Medulla oblongata (tissue), 1 donor: Measurements from ENCODE around the gene SMG7.

Experiments
- DNase-seq: peaks from one replicate; pipeline ENCODE4 v3.0.0-alpha.2; 2015; ENCODE audit errors: extremely low spot score

SMG7 gene

DNA sequence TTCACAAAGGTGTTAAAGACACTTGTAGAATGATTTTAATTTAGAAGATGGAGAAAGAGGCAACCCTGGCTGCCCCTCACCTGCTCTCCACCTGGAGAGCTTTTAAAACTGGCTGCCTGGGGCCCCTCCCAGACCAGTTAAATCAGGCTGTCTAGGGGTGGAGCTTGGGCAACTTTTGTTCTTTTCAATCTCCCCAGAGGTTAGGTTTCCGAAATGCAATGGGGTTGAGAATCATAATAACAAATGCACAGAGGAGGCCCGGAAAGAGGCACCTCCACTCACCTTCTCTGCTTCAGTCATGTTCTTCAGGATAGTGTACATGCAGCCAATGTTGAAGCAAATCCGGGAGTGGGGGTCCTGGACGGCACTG lies 117.6 kb downstream of the SMG7 start:
- no peak for DNase-seq

DNA sequence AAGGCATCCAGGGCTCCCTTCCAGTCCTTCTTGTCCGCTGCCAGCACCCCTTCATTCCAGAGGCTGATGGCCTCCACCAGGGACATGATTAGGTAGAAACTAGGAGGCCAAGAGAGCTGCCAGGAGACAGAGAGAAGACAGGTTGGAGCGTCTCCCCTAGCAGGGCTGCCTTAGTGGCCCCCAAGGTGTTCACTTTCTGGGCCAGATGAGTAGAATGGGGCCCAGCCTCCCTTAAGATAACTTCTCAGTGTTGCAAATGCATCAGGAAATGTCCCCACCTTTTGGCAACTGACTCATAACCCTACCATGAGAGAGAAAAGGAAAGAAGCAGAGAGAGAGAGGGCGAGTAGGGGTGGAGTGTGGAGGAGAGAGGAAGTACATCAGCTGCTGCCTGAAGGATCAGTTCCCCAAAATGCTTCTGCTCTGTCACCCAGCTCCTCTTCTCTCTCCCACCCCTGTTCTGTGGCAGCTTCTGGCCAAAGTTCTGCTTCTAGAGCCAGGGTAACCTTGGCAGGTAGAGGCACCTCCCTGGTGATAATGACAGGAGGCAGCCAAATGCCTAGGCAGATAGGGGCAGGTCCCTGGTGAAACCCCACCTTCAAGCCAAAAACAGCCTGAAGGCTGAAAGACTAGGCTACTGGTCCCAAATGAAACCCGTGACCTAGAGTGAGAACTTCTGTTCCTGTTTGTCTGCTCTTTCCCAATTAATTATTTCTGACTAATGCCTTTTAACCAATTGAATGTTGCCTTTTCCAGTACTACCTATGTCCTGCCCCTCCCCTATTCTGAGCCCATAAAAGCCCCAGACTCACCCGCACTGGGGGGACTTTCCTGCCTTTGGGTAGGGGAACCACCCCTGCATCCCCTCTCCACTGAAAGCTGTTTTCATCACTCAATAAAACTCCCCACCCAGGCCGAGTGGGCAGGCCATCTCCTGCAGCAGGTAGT lies 118.2 kb downstream of the SMG7 start, which contains the start of gene NCF2:
Gene NCF2, minus strand, starts transcription at position 216 of the 948 bp plus-strand sequence. Its CDS starts 130 bp downstream, at position 86.
- peak; percentile 87 for DNase-seq

DNA sequence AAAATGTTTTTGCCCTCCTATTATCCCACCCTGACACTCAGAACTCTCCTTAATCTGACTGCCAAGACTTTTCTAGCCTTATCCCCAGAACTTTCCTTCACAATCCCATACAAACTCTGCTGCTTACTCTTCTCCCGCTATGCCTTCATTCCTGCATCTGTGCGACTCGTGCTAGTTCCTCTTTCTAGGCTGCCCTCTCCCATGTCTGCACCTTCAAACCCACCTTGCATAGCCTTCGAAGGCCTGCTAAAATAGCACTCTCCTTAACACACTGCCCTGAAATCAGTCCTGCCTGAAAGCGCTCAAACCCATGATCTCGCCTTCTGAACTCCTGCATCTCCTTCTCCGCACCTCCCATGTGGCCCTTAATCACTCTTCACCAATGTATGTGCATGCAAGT lies 120.4 kb downstream of the SMG7 start:
- DNase-seq, result no peak

DNA sequence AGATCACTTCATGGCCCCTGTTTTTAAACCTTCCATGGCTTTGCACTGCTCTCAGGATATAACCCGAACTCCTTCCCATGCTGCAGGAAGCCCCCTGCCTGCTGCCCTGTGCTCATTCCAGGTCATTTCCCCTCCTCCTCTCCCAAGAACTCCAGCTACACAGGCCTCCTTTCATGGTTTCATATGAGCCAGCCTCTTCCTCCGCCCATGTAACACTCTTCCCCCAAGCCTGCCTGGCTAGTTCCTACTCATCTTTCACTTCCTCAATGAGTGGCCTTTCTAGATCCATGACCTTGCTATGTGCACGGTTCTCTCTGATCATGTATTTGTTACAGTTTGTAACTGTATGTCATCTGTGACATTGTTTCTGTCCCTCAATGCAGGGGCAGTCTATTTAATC lies 121.1 kb downstream of the SMG7 start:
- DNase-seq, result peak; percentile 73

DNA sequence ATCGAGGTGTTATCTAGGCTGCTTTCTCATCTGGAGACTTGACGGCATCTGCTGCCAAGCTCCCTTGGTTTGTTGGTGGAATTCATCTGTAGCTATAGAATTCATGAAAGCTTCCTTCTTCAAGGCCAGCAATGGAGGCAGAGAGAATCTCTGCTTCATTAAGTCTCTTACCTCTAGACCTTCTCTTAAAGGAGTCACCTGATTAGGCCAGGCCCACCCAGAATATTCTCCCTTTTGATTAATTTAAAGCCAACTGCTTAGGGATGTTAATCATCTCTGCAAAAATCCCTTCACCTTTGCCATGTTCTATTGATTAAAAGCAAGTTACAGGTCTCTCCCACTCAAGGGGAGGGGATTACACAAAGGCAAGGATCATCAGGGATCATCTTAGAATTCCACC lies 123.2 kb downstream of the SMG7 start:
- DNase-seq, result no peak

DNA sequence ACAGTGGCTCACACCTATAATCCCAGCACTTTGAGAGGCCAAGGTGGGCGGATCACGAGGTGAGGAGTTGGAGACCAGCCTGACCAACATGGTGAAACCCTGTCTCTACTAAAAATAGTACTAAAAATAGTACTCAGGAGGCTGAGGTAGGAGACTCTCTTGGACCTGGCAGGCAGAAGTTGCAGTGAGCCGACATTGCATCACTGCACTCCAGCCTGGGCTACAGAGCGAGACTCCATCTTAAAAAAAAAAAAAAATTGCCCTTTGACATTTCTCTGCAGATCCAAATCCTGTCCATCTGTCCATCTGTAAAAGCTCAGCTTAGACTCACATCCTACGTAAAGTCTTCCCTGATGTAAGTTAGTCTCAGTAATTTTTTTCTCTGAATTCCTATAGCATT lies 124.2 kb downstream of the SMG7 start:
- no peak for DNase-seq

DNA sequence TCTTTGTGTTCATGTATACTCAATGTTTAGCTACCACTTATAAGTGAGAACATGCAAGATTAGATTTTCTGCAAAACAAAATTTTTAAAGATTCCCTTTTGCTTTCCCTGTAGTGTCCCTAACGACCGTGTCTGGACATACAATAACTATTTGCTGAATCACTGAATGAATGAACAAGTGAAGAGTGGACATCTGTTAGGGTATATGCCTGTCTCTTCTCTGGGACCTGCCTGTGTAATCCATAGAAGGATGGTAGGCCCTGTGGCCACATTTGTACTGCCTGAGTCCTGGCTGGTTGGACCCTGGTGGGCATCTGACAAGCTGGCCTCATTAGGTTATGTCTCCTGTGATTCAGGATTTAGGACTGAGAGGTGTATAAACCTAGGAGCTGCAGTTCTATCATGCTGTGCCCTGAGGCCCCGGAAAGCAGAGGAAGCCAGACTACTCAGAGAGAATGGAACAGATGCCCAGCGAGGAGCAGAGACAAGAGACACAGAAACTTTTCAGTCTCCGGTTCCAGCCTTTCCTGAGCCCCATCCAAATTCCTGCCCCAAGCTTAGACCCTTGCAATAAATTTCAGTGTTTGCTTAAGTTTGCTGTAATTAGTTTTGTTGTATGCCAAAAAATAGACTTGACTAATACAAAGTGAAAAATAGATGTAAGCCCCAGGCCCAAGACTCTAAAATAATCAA lies 125.5 kb downstream of the SMG7 start:
- DNase-seq, result peak; percentile 37

DNA sequence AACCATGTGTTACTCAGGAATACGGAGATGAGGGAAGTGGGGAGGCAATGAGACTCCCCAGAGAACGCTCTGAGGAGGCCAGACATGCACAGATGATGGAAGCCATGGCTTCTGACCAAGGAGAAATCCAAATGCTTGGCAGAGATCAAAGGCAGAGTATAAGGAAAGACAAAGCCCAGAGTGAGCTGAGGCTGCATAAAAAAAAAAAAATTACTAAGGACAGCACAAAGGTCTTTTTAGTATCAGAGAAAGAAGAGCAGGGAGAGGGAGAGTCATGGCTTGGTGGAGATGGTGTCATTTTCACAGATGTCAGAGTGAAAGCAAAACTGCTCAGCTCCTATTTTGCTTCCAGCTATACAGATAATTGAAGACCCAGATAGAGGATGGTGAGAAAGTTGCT lies 126.1 kb downstream of the SMG7 start:
- peak; percentile 48 for DNase-seq

DNA sequence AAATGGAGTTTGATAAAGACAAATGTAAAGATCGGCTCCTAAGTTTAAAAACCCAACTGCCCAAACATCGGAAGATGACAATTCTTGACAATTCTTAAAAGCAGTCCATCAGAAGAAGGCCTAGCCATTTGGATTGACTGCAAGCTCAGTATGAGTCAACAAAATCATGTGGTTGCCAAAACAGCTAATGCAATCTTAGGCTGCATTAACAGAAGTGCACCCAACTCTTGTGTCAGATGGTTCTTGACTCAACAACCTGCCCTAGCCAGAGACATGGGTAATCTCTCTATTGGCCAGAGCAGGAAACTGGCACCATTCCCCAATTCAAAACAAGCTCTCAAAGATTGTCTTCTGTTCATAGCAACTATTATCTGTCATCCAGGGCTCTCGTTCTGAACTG lies 127.8 kb downstream of the SMG7 start:
- DNase-seq, result no peak

DNA sequence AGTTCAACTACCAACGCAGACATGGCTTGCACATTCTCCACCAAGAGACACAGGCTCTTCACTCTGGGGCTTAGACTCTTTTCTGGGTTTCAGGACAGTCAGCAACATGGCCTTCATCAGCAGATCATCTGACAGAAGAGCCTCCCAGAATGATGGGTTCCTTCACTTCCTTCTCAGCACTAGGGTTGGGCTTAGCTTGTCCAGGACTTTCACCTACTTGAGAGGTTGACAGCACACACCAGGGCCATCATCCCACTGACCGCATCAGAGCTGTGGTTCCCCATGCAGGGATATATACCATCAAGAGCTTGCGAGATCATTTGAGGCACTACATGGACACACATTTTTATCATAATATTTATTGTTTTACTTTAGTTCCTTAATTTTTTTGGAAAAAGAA lies 128.3 kb downstream of the SMG7 start:
- DNase-seq, result no peak

DNA sequence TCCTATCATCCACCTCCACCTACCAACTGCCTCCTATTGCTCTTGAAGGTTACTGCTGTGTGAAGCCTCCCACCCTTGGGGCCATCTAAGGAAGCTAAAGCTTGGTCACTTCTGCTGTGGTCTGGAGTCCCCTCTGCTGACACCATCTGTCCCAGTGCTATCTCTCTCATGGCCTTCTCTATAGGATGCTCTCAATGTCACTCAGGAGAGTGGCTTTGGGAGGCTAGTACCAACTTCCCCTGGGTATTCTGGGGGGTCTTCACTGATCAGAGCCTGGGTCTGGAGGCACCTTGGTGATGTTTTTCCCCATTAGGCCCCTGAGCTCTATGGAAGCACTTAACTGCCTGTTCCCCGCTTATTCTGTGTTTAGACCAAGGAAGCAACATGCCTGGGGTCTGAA lies 130.2 kb downstream of the SMG7 start:
- no peak for DNase-seq
